ENCODE data around the gene ARFGAP3.

The ARFGAP3 gene

GRCh38 chr22:42863349-42863961 lies 6.4 kb upstream of the ARFGAP3 start:
- POLR2A ChIA-PET: interaction anchor here (0.7 kb wide), 1 partner anchor 55 kb away, joined by 5 read pairs; no protein-coding TSS in a partner anchor
- TF ChIP-seq PRDM1 (tag by site-specific recombination; IDR thresholded peaks at IDR 0.05) (0 out of 2 replicates have a peak, but pooled peaks have one; percentile 23), ZFHX2 (tag by site-specific recombination; conservative IDR thresholded peaks at IDR 0.05) (0 out of 2 replicates have a peak, but pooled peaks have one; percentile 4), ZBTB21 (tag by site-specific recombination; IDR thresholded peaks at IDR 0.05) (no peak), ZIC2 (tag by site-specific recombination; IDR thresholded peaks at IDR 0.05) (peak; percentile 73), ZNF133 (tag by site-specific recombination; IDR thresholded peaks at IDR 0.05) (no peak), ZNF366 (tag by site-specific recombination; conservative IDR thresholded peaks at IDR 0.05) (0 out of 2 replicates have a peak, but pooled peaks have one; percentile 20), ZNF37A (tag by site-specific recombination; IDR thresholded peaks at IDR 0.05) (no peak)
- TF ChIP-seq, protein P1, sequence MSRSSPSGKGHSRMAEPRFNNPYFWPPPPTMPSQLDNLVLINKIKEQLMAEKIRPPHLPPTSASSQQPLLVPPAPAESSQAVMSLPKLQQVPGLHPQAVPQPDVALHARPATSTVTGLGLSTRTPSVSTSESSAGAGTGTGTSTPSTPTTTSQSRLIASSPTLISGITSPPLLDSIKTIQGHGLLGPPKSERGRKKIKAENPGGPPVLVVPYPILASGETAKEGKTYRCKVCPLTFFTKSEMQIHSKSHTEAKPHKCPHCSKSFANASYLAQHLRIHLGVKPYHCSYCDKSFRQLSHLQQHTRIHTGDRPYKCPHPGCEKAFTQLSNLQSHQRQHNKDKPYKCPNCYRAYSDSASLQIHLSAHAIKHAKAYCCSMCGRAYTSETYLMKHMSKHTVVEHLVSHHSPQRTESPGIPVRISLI (tag by site-specific recombination; IDR thresholded peaks at IDR 0.05): peak; percentile 71; the same call in 1 of the 2 replicates
- Histone ChIP-seq H3K4me3 (ENCODE audit: low read depth, low read length) (no peak overlapping the region), H3K27ac (ENCODE audit: extremely low read depth, low read depth, low read length) (no peak overlapping the region), H3K9me3 (ENCODE audit: control insufficient read depth, insufficient read depth, low read depth, low read length) (no peaks in the 10 kb centered on the region), H3K36me3 (ENCODE audit: control insufficient read depth in 2 of 2, insufficient read depth in 1 of 2, low read length in 2 of 2) (no peaks in the 10 kb centered on the region), H3K4me1 (ENCODE audit: control insufficient read depth, insufficient read depth, low read length) (no peaks in the 10 kb centered on the region)
- CTCF ChIA-PET: interaction anchor here (0.6 to 1.5 kb wide), 3 partner anchors 12 to 197 kb away, joined by 3 to 4 read pairs (median 3); no protein-coding TSS in a partner anchor

GRCh38 chr22:42862045-42862734 lies 5.1 kb upstream of the ARFGAP3 start:
- no peaks in the 10 kb centered on the region for H3K9me3 ChIP-seq (ENCODE audit: control insufficient read depth, insufficient read depth, low read depth, low read length)
- CTCF ChIA-PET: interaction anchor here (0.7 kb wide), 1 partner anchor 233 kb away, joined by 4 read pairs; no protein-coding TSS in a partner anchor
- H3K36me3 ChIP-seq (ENCODE audit: control insufficient read depth in 2 of 2, insufficient read depth in 1 of 2, low read length in 2 of 2): no peaks in the 10 kb centered on the region
- H3K27ac ChIP-seq (ENCODE audit: extremely low read depth, low read depth, low read length): no peak overlapping the region
- H3K4me3 ChIP-seq (ENCODE audit: low read depth, low read length): no peak overlapping the region
- no peaks in the 10 kb centered on the region for H3K4me1 ChIP-seq (ENCODE audit: control insufficient read depth, insufficient read depth, low read length)
- TF ChIP-seq ZNF155 (tag by site-specific recombination; IDR thresholded peaks at IDR 0.05): no peak
- TF ChIP-seq ZNF121 (tag by site-specific recombination; IDR thresholded peaks at IDR 0.05): peak; percentile 90; the same call in 1 of the 2 replicates
- POLR2A ChIA-PET: interaction anchor here (0.7 kb wide), 1 partner anchor 412 kb away, joined by 6 read pairs; no protein-coding TSS in a partner anchor

DNA sequence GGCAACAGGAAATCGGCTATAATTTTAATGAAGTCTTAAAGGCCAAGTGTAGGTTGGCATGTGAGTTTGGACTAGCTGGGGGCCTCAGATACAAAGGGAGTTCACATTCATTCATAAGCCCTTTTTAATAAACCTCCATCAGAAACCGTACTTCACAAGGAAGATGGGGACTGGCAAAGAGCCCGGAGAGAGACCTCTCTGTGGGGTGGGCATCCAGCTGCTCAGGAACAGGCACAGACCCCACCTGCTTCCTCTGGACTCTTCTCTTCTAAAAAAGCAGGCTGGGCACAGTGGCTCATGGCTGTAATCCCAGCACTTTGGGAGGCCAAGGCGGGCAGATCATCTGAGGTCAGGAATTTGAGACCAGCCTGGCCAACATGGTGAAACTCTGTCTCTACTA lies 3.9 kb upstream of the ARFGAP3 start:
- H3K27ac ChIP-seq (ENCODE audit: extremely low read depth, low read depth, low read length): no peak overlapping the region
- H3K36me3 ChIP-seq (ENCODE audit: control insufficient read depth in 2 of 2, insufficient read depth in 1 of 2, low read length in 2 of 2): no peaks in the 10 kb centered on the region
- no peak for TF ChIP-seq ZNF629 (tag by site-specific recombination; IDR thresholded peaks at IDR 0.05)
- no peak for TF ChIP-seq ZNF521 (tag by site-specific recombination; IDR thresholded peaks at IDR 0.05)
- TF ChIP-seq KLF1 (tag by site-specific recombination; IDR thresholded peaks at IDR 0.05): no peak
- no peak for TF ChIP-seq ZNF426 (tag by site-specific recombination; IDR thresholded peaks at IDR 0.05)
- no peak for TF ChIP-seq ZSCAN4 (tag by site-specific recombination; IDR thresholded peaks at IDR 0.05)
- TF ChIP-seq, protein P2, sequence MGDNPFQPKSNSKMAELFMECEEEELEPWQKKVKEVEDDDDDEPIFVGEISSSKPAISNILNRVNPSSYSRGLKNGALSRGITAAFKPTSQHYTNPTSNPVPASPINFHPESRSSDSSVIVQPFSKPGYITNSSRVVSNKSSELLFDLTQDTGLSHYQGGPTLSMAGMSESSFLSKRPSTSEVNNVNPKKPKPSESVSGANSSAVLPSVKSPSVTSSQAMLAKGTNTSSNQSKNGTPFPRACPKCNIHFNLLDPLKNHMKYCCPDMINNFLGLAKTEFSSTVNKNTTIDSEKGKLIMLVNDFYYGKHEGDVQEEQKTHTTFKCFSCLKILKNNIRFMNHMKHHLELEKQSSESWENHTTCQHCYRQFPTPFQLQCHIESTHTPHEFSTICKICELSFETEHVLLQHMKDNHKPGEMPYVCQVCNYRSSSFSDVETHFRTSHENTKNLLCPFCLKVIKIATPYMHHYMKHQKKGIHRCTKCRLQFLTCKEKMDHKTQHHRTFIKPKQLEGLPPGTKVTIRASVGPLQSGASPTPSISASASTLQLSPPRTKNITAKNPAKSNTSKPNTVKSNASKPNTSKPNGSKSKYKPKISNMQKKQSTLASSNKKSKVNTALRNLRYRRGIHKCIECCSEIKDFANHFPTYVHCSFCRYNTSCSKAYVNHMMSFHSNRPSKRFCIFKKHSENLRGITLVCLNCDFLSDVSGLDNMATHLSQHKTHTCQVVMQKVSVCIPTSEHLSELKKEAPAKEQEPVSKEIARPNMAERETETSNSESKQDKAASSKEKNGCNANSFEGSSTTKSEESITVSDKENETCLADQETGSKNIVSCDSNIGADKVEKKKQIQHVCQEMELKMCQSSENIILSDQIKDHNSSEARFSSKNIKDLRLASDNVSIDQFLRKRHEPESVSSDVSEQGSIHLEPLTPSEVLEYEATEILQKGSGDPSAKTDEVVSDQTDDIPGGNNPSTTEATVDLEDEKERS (tag by site-specific recombination; IDR thresholded peaks at IDR 0.05): no peak
- TF ChIP-seq ZNF133 (tag by site-specific recombination; IDR thresholded peaks at IDR 0.05): no peak
- no peaks in the 10 kb centered on the region for H3K9me3 ChIP-seq (ENCODE audit: control insufficient read depth, insufficient read depth, low read depth, low read length)
- CTCF ChIA-PET: interaction anchor here (0.6 to 1.0 kb wide), 3 partner anchors 10 to 99 kb away, joined by 3 read pairs; no protein-coding TSS in a partner anchor
- peaks cover under 1% of the 10 kb centered on the region; the same call in 1 of the 2 replicates for H3K4me1 ChIP-seq (ENCODE audit: control insufficient read depth, insufficient read depth, low read length)
- POLR2A ChIA-PET: interaction anchor here (0.9 kb wide), 1 partner anchor 16 kb away, joined by 5 read pairs; no protein-coding TSS in a partner anchor
- H3K4me3 ChIP-seq (ENCODE audit: low read depth, low read length): no peak overlapping the region
